Amniotic epithelial cell (primary cell): ENCODE results near the gene CLCF1.
A peak's percentile ranks its signal among the peaks of the same experiment; 100 is the strongest.

Experiments
- DNase-seq: peaks from one replicate; pipeline ENCODE4 v3.0.0-alpha.2; 2010; ENCODE audit warnings: low read depth

The CLCF1 gene

DNA sequence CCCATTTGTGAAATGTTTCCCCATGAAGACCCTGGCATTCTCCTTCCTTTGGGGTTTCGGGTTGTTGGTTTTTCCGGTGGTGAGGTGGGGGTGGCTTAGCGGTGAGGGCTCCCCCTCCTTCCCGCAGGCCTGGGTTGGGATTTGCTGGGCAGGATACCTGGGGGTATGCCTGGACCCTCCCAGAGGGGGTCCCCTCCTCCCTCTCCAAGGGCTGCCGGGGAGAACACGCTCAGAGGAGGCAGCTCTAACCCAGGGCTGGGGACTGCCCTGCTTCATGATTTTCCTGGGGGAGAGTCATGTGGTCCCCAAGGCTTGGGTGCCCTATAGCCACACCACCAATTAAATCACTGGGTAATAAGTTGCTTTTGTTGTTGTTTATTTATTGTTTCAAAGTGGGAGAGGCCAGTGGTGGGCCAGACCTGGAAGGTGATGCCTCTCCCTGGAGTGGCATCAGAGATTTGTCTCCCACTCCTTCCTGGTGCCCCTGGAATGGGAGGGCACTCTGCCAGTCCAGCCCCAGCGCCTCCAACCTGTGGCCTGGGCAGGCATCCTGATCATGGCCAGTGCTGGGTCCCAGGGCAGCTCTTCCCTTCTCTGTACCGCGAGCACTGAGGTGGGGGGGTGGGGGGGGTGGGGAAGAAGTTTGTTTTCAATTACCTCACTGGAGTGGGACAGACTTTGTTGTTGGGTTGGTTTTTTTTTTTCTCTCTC lies 1.3 kb upstream of the CLCF1 start:
- no peak for DNase-seq

GRCh38 chr11:67373648-67374570 lies 511 bp upstream of the CLCF1 start:
- DNase-seq, result peak; percentile 98

DNA sequence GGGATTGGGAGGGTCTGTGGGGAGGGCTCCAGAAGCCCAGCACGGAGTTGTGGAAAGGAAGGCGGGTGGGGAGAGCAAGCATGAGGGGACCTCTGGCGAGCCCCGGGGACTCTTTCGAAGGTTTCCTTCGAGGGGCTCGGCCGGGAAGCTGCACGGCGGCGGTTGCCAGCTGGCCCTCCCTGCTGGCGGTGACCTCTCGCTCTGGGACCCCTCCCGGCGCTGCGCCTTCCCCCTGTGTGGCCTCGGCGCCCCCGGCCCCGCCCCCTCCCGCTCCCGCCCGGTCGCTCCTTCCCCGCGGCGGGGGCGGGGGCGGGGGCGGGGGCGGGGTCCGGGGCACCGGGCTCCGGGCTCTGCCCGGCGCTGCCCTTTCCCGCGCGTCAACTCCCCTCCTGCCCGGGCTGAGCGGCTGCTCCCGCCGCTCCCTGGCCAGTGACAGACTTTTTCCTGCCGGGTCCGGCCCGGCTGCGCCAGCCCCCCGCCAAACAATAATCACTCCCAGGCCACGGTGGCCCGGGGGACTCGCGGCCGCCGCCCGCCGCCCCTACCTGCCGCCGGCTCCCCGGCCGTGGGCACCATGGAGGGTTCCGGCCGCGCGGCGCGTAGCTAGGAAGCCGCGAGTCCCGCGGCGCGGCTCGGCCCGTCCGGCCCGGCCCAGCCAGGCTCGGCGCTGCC lies 941 bp downstream of the CLCF1 start:
- DNase-seq, result no peak

- DNase-seq, result no peak
These were observed 1.5 kb downstream of the CLCF1 start for GRCh38 chr11:67371911-67372320.

- peak; percentile 43 for DNase-seq
These were observed 2.0 kb downstream of the CLCF1 start for GRCh38 chr11:67371189-67371910.

- DNase-seq, result peak; percentile 61
These were observed 2.9 kb downstream of the CLCF1 start for GRCh38 chr11:67370351-67371076.

DNA sequence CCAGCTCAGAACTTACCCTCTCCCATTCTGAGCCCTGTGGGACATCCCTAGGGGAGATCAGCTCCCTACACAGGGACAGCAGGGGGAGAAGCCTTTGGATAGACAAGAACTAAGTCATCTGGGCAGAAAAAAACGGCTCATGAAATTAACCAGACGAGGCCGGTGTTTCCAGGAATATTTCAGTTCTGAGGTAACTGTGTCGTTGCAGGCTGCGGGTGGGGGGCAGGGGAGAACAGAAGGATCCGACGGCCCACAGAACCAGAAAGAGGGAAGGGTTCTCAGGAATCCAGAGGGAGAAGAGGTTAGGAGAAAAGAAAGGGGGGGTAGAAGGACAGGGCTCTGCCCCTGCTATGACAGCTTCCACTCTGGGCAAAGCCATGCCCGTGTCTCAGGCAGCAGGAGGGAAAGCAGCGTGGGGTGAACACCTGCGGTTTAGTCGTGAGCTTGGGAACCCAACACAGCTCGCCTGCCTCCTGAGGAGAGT lies 3.6 kb downstream of the CLCF1 start:
- DNase-seq, result peak; percentile 89

- DNase-seq, result no peak
These were observed 4.1 kb downstream of the CLCF1 start for GRCh38 chr11:67369275-67369674.

- no peak for DNase-seq
These were observed 4.8 kb downstream of the CLCF1 start for GRCh38 chr11:67368621-67369020.

- no peak for DNase-seq
These were observed 5.6 kb downstream of the CLCF1 start for GRCh38 chr11:67367761-67368227.

- DNase-seq, result peak; percentile 65
These were observed 6.2 kb downstream of the CLCF1 start for GRCh38 chr11:67366961-67367760.

DNA sequence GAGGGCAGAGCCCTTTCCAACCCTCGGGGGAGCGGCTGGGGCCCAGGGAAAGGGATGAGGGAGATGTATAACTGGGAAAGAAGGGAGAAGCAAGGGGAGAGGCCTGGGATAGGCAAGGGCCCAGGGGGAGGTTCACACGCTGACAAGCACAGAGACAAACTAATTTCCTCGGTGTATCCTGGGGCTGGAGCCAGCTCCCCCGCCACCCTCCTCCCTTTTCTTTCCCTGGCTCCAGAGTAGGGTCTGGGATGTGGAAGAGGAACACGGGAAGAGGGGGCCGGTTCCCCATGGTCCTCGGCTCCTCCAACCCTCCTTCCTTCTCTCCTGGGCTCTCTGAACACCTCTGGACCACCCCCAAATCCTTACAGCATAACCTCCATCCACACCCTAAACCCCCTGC lies 6.9 kb downstream of the CLCF1 start:
- peak; percentile 75 for DNase-seq

DNA sequence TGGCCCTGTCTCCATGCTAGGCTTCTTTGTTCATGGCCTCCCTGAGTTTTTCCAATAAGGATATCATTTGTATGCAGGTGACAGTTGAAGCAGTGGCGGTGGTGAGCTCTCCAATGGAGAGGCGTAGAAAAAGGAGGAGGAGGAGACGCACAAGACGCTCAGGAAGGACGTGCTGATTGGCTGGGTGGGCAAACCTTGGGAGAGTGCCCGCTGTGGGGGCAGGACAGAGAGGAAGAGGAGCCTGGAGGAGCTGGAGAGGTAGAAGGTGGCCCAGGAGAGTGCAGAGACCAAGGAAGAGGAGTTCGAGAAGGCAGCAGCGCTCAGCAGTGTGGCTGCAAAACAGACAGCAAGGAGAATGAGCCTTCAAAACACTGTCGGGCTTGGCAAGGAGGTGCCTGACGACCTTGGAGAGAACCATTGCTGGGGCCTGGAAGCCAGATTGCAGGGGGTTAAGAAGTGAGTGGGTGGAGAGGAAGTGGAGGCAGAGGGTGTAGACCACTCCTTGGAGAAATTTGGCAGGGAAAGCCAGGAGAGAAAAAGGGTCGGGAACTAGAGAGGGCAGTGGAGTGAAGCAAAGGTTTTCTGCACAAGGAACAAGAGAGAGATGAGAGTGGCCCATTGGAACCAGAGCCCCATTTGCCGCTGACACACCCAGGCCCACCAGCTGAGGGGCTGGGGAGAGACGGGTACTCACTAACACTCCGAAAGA lies 7.5 kb downstream of the CLCF1 start:
- DNase-seq, result no peak

DNA sequence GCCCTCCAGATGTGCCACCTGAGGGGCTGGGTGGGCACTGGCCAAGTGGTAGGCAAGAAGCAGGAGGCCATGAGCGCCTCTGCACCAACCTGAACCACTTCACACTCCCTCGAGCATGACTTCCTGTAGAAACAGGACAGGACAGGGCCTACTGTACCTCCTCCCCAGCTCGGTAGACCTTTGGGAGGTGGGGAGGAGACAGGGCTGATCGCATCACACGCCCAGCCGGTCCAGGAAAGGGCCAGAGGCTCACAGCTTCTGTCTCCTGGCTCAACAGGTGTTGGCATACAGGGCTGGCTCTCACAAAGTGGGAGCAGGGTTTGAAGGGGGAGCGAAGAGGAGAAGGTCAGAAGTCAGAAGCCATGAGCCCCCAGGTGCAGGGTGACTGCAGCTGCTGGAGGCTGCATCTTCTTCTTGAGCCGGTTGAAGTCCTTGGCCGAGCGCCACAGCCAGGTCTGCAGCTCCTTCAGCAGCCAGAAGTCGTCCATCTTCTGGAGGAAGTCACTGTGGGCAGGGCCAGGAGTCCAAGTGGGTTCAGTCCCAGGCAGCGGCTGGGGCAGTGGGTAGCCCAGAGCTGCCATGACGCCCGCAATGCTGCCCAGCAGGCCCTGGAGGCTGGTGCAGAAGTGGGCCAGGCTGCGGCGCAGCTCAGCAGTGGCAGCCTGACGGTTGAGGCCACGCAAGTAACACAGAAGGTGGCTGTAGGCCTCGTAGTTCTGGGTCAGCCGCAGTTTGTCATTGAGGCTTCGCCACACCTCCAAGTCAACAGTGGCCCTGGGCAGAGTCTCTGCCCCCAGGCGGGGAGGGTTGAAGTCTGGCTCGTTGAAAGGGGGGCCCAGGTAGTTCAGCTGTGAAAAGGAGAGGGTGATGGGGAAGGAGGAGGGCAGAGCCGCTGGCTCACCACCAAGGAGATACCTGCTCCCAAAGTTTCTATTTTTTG lies 8.3 kb downstream of the CLCF1 start:
- DNase-seq, result no peak

DNA sequence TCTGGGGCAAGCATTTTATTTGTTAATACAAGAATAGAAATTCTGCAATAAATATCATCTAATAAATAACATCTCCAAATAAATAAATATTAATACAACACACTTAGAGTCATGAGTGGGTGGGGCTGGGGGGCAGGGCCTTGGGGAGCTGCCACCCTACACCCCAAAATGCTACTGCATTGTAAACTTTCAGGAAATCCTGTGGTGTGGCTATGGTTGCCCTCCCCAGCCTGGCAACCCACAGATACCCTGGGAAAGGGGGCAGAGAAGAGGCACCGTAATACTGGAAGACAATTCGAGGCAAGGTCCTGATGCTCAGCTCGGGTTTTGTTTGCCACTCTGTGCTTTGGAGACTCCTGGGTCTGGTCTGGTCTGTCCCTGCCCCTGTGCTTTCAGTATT lies 9.2 kb downstream of the CLCF1 start:
- DNase-seq, result no peak

- DNase-seq, result peak; percentile 72
These were observed 15.3 kb downstream of the CLCF1 start for GRCh38 chr11:67357831-67358670.

DNA sequence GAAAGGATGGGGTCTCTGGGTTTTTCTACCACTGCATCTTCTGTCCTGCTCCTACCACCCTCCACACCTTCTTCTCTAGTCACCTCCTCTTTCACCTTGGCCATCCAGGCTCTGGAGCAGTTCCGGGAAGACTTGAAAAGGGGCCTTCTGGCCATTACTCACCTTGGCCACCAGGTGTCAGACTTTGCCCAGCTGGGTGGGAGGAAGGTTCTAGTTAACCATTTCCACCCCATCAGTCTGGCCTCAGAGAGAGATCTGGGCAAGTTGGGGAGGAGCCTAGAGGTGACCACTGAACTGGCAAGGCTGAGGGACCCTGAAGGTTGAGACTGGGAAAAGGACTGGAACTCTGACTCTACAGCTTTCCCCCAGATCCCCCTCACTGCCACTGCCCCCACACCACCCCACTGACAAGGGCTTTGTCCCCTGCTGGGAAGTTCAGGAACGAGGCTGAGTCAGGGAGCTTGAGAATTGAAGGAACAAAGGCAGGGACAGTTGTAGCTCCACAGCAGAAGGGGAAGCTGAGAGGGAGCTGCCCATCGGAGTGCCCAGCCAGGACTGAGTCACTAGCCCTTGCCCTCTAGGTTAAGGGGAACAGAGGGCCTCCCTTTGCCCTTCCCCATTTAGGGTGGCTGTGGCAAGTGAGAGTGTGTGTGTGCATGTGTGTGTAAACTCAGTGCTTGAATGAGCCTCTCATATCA lies 16.4 kb downstream of the CLCF1 start:
- peak; percentile 77 for DNase-seq
